Spleen (tissue), 13 donors: ENCODE data around the gene WDR13. TPM values are rescaled to one million over a fixed set of nuclear protein-coding genes. Genes with fewer than 3 reads are reported as not detected.
"Not testable (repeated sequence)": the region's sequence is repeated elsewhere in the genome, so short reads cannot be mapped to it uniquely, and the experiment has no call there.

Source experiments
- DNase-seq: peaks from one replicate; pipeline ENCODE4 v3.0.0-alpha.2; 2020
- H3K27ac ChIP-seq, 8 donors: fragments of 200-600 bp; sonication (generic) in 7 of 8; 1 replicate in 4 of 8; 2 replicates in 4 of 8; pipeline versions ENCODE4 v1.5.0 to v1.8.0; 2016 to 2021; ENCODE audit warnings: inconsistent platforms in 4 of 8, mild to moderate bottlenecking in 4 of 8, moderate library complexity in 1 of 8
- H3K27me3 ChIP-seq, 7 donors: fragments of 200-600 bp; sonication (generic) in 6 of 7; replicated peaks in 1 of 7; 1 replicate in 4 of 7; 2 replicates in 3 of 7; pipeline versions ENCODE4 v1.5.0 to v1.8.0; 2016 to 2021; ENCODE audit warnings: inconsistent platforms in 3 of 7, mild to moderate bottlenecking in 1 of 7
- H3K36me3 ChIP-seq, 6 donors: fragments of 200-600 bp; sonication (generic) in 5 of 6; 1 replicate in 4 of 6; 2 replicates in 2 of 6; pipeline versions ENCODE4 v1.5.0 to v1.8.0; 2016 to 2021; ENCODE audit warnings: inconsistent platforms in 2 of 6
- H3K4me1 ChIP-seq, 6 donors: fragments of 200-600 bp; sonication (generic) in 5 of 6; 1 replicate in 3 of 6; 2 replicates in 3 of 6; pipeline versions ENCODE4 v1.5.0 to v1.8.0; 2016 to 2021; ENCODE audit warnings: inconsistent platforms in 3 of 6
- H3K4me3 ChIP-seq, 8 donors: fragments of 200-600 bp; sonication (generic) in 7 of 8; 1 replicate in 4 of 8; 2 replicates in 4 of 8; pipeline versions ENCODE4 v1.5.0 to v1.8.0; 2016 to 2021; ENCODE audit warnings: inconsistent platforms in 4 of 8, mild to moderate bottlenecking in 4 of 8, moderate library complexity in 2 of 8
- H3K9me3 ChIP-seq, 8 donors: fragments of 200-600 bp; sonication (generic) in 7 of 8; 1 replicate in 4 of 8; 2 replicates in 4 of 8; pipeline versions ENCODE4 v1.5.0 to v1.8.0; 2016 to 2021; ENCODE audit warnings: inconsistent platforms in 4 of 8
- CTCF ChIP-seq, 11 experiments: fragments of 200-600 bp in 7 of 11; fragments of 450-650 bp in 4 of 11; sonication (generic) in 4 of 11; IDR thresholded peaks in 8 of 11; conservative IDR thresholded peaks in 3 of 11; 1 replicate in 7 of 11; 2 replicates in 4 of 11; pipeline versions ENCODE4 v1.4.0 to v1.8.0; 2016 to 2021; ENCODE audit warnings: antibody characterized with exemption in 11 of 11, inconsistent platforms in 4 of 11, mild to moderate bottlenecking in 1 of 11
- POLR2A ChIP-seq, 3 donors: fragments of 450-650 bp; IDR thresholded peaks; one replicate each; pipeline ENCODE4 v1.5.1; 2017; ENCODE audit warnings: antibody characterized with exemption in 3 of 3, mild to moderate bottlenecking in 1 of 3
- POLR2AphosphoS5 ChIP-seq, 3 donors: sonication (generic); formaldehyde crosslinking; IDR thresholded peaks; one replicate each; pipeline ENCODE4 v1.5.1; 2017; ENCODE audit warnings: antibody characterized with exemption in 3 of 3
- WGBS, 5 donors: extraction: QIAGEN DNeasy Blood & Tissue Kit in 3 of 5; methylation state at CpG; one replicate each; pipeline versions ENCODE4 v1.1.5 to v1.1.7; 2013 to 2018; 5-methylcytosine and 5-hydroxymethylcytosine counted together
- intact Hi-C: fragments of 100-400 bp; cut with DNase I; formaldehyde crosslinking; loops from one replicate; pipeline ENCODE4 v1.15.0; 2023; ENCODE audit warnings: low total_unique reads
- long read RNA-seq, 2 donors: transcript quantifications; one replicate each; lab custom pipeline, GENCODE V29; 2026
- polyA plus RNA-seq, 3 donors: library from polyadenylated mRNA; stranded (reverse); fragments of 200-250 nt; gene quantifications; one replicate each; pipeline ENCODE4 v1.2.1, GENCODE V29; 2013
- total RNA-seq, 7 donors: library from RNA; depleted of rRNA in 3 of 7; stranded (reverse); fragments of >200 nt in 3 of 7; fragmentation: NEBNext Ultra II Directional in 4 of 7; extraction: Animal tissue kit (Norgen Biotek cat#: 25700) in 4 of 7; gene quantifications; one replicate each; pipeline versions ENCODE4 v1.1.0 to v1.2.1, GENCODE V29; 2016 to 2021
- donor health status: healthy with polysubstance abuse.
- donor health status: DM: no; HTN: no; CAD: no; lungs with moderate emphysema.
- donor health status: DM: no; HTN: no; CAD: no.
- donor health status: Bipolar disorder and iron deficiency.
- donor health status: healthy.
- donor health status: DM: no; HTN: no; CAD: no.
- donor health status: DM: yes; HTN: yes; CAD: no.

WDR13 gene
- total RNA-seq = 100 to 1,000 TPM in 1 of 7 donors, 10 to 100 TPM in 6; 61.2 to 116 (median 81.8) TPM
- 100 to 1,000 TPM in 2 of 3 donors, 10 to 100 TPM in 1; 90.4 to 200 (median 162) TPM for polyA plus RNA-seq
- long read RNA-seq, donor 1, full-length matches to known transcripts = 11 of 11 reads
- long read RNA-seq, donor 1, partial matches to known transcripts = 0 of 11 reads
- long read RNA-seq, donor 1, other reads (novel, unspliced or antisense) = 0 of 11 reads
- long read RNA-seq, donor 2, full-length matches to known transcripts = 16 of 16 reads
- long read RNA-seq, donor 2, partial matches to known transcripts = 0 of 16 reads
- long read RNA-seq, donor 2, other reads (novel, unspliced or antisense) = 0 of 16 reads

DNA sequence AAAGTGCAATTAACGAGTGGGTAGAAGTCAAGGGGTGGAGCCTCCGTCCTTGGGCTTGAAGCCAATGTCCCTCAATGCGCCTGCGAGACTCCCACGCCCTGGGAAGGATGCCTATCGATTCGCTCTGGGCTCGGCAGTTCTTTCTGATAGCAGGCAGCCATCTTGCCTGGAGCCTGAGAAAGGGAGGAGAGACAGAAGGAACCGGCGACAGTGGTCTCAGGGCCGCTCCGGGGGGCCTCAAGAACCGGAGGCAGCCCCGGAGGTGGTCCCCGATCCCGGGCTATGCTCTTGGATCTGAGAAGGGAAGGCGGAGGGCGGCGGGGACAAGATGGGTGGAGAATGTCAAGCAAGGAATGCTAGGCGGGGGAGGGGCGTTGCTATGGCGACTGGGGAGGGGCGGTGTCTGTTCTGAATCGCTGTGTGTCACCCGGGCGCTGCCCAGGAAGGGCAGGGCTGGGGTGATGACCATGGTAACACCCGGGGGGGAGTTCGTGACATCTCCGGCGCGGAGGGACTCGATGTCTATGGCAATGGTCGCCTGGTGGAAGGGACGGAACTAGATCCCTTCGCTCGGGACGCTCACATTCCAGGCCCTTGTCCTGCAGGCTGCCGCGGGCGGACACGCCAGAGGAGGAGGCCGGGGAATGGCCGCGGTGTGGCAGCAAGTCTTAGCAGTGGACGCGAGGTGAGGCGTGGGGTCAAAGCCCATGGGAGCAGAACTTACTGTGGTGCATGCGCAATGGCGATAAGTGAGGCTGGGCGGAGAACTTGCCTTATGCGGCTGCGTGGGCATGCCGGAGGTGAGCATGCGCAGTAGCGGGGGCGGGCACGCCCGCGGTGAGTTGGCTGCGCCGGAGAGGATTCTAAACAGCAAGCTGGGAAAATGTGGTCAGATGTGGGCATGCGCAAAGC is at the start of gene WDR13:
Gene WDR13 (plus strand): TSS at position 140 of the 912 bp plus-strand sequence. CDS start 505 bp downstream, at position 645.
- intact Hi-C loops = no loop called here

GRCh38 chrX:48548871-48549270 is 48.4 kb upstream of the WDR13 start:
- intact Hi-C loops = no loop called here
- Histone ChIP-seq H3K4me3 (no peak overlapping the region), H3K27ac (no peak overlapping the region), H3K36me3 (peaks cover 0 to 100% (median 16%) of the 10 kb centered on the region in 6 donors), H3K9me3 (no peaks in the 10 kb centered on the region), H3K4me1 (no peaks in the 10 kb centered on the region), H3K27me3 (no peaks in the 10 kb centered on the region)
- TF ChIP-seq POLR2AphosphoS5 (IDR thresholded peaks at IDR 0.05) (no peak), CTCF (IDR thresholded peaks at IDR 0.05 in 8 of 11, conservative IDR thresholded peaks at IDR 0.05 in 3 of 11) (no peak), POLR2A (IDR thresholded peaks at IDR 0.05) (no peak)
- no peak for DNase-seq
- WGBS, 5 donors = 77 to 96% (median 92%) methylated on average over 3 of the region's 3 CpGs

More for the DNA sequence above, at the start of gene WDR13:
- WGBS, 5 donors = 0 to 38% (median 1%) methylated on average over 14 to 62 of the region's 62 CpGs
- H3K4me3 ChIP-seq = peak within 1 kb of the TSS; percentile 34 to 83 (median 52)
- H3K27ac ChIP-seq = peak within 1 kb of the TSS; percentile 80 to 99 (median 96)
- H3K36me3 ChIP-seq = peaks cover 0 to 41% (median 26%) of the 10 kb centered on the region in 6 donors
- H3K9me3 ChIP-seq = no peaks in the 10 kb centered on the region
- TF ChIP-seq POLR2A (IDR thresholded peaks at IDR 0.05) = peak in 1 of 3 donors; percentile 16
- peak; percentile 88 to 93 (median 90) for TF ChIP-seq POLR2AphosphoS5 (IDR thresholded peaks at IDR 0.05)
- no peak for TF ChIP-seq CTCF (IDR thresholded peaks at IDR 0.05 in 8 of 11, conservative IDR thresholded peaks at IDR 0.05 in 3 of 11)
- peaks cover 0 to 17% (median 8%) of the 10 kb centered on the region in 6 donors for H3K4me1 ChIP-seq
- peak; percentile 96 for DNase-seq
- H3K27me3 ChIP-seq = peaks cover 0 to 6% (median 0%) of the 10 kb centered on the region in 7 donors

GRCh38 chrX:48555731-48556325 is 41.5 kb upstream of the WDR13 start:
- H3K4me3 ChIP-seq, H3K27me3 ChIP-seq, intact Hi-C loops, H3K27ac ChIP-seq, DNase-seq, H3K9me3 ChIP-seq, H3K4me1 ChIP-seq: not testable (repeated sequence)
- H3K36me3 ChIP-seq = peaks cover 0 to 98% (median 24%) of the 10 kb centered on the region in 6 donors
- WGBS, 5 donors = 86 to 95% (median 92%) methylated on average over 7 to 9 of the region's 9 CpGs

DNA sequence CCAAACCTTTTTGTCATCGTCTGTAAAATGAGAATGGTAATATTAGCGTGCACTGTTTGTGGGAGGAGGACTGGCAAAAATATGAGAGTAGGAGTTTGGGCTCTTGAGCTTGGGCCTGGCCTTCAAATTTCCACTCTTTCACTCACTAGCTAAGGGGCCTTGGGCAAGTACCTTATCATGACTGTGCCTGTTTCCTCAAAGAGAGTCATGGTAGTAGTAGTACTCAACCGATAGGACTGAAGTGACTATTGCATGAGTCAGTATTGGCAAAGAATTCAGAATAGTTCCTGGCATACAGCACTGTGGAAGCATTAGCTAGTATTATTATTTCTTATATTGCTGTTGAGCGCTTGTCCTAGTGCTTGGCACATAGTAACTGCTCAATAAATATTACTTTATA is 39.0 kb upstream of the WDR13 start:
- DNase-seq = no peak
- Histone ChIP-seq H3K27ac (peak overlapping the region in 1 of 8 donors; percentile 28), H3K9me3 (no peaks in the 10 kb centered on the region), H3K4me1 (no peaks in the 10 kb centered on the region), H3K4me3 (no peak overlapping the region), H3K27me3 (no peaks in the 10 kb centered on the region), H3K36me3 (peaks cover 0 to 94% (median 29%) of the 10 kb centered on the region in 6 donors)
- 70 to 96% (median 75%) methylated on average over 4 of the region's 4 CpGs for WGBS, 5 donors
- TF ChIP-seq POLR2AphosphoS5 (IDR thresholded peaks at IDR 0.05) (no peak), CTCF (IDR thresholded peaks at IDR 0.05 in 8 of 11, conservative IDR thresholded peaks at IDR 0.05 in 3 of 11) (no peak), POLR2A (IDR thresholded peaks at IDR 0.05) (no peak)
- intact Hi-C loops = no loop called here
